HUES6 (cell line): ENCODE data around the gene PDE9A.
A peak's percentile ranks its signal among the peaks of the same experiment; 100 is the strongest.

Source experiments
- H3K27ac ChIP-seq: 2 replicates; pipeline ENCODE4 v1.7.0; 2013; ENCODE audit warnings: low read depth, mild to moderate bottlenecking, low read length, inconsistent platforms
- H3K27me3 ChIP-seq: 2 replicates; pipeline ENCODE4 v1.6.1; 2013; ENCODE audit warnings: low read length; ENCODE audit not compliant: control insufficient read depth, insufficient read depth
- H3K36me3 ChIP-seq: 2 replicates; pipeline ENCODE4 v1.6.1; 2013; ENCODE audit warnings: low read length; ENCODE audit not compliant: control insufficient read depth, insufficient read depth
- H3K4me1 ChIP-seq: 2 replicates; pipeline ENCODE4 v1.6.1; 2013; ENCODE audit warnings: low read length; ENCODE audit not compliant: control insufficient read depth, insufficient read depth
- H3K4me3 ChIP-seq: 2 replicates; pipeline ENCODE4 v1.5.1; 2013; ENCODE audit warnings: low read depth, low read length
- H3K9ac ChIP-seq: one replicate; pipeline ENCODE4 v1.6.1; 2013; ENCODE audit warnings: mild to moderate bottlenecking, low read length
- H3K9me3 ChIP-seq: 2 replicates; pipeline ENCODE4 v1.6.1; 2013; ENCODE audit warnings: low read depth, low read length; ENCODE audit not compliant: control insufficient read depth, insufficient read depth

Gene PDE9A

GRCh38 chr21:42785666-42786427 lies 132.4 kb downstream of the PDE9A start:
- H3K9me3 ChIP-seq = peaks cover 2% of the 10 kb centered on the region; the same call in 1 of the 2 replicates
- H3K9ac ChIP-seq = no peak overlapping the region
- no peak overlapping the region for H3K27ac ChIP-seq
- H3K27me3 ChIP-seq = peaks cover 8% of the 10 kb centered on the region
- H3K4me1 ChIP-seq = peaks cover 34% of the 10 kb centered on the region
- no peak overlapping the region for H3K4me3 ChIP-seq
- H3K36me3 ChIP-seq = no peaks in the 10 kb centered on the region; the same call in 1 of the 2 replicates

GRCh38 chr21:42786884-42787283 lies 133.5 kb downstream of the PDE9A start:
- Histone ChIP-seq H3K27ac (no peak overlapping the region), H3K4me1 (peaks cover 25% of the 10 kb centered on the region), H3K36me3 (no peaks in the 10 kb centered on the region; the same call in 1 of the 2 replicates), H3K9me3 (peaks cover 2% of the 10 kb centered on the region; the same call in 1 of the 2 replicates), H3K27me3 (no peaks in the 10 kb centered on the region), H3K4me3 (no peak overlapping the region), H3K9ac (no peak overlapping the region)

- Histone ChIP-seq H3K27me3 (no peaks in the 10 kb centered on the region), H3K36me3 (no peaks in the 10 kb centered on the region; the same call in 1 of the 2 replicates), H3K9ac (no peak overlapping the region), H3K27ac (no peak overlapping the region), H3K4me1 (peaks cover 19% of the 10 kb centered on the region), H3K9me3 (peaks cover 2% of the 10 kb centered on the region; the same call in 1 of the 2 replicates), H3K4me3 (no peak overlapping the region)
Observed at GRCh38 chr21:42787613-42788012, 134.2 kb downstream of the PDE9A start.

GRCh38 chr21:42790520-42791065 lies 137.2 kb downstream of the PDE9A start:
- Histone ChIP-seq H3K27ac (no peak overlapping the region), H3K4me3 (no peak overlapping the region), H3K9me3 (peaks cover 2% of the 10 kb centered on the region; the same call in 1 of the 2 replicates), H3K9ac (no peak overlapping the region), H3K4me1 (peaks cover 17% of the 10 kb centered on the region), H3K27me3 (no peaks in the 10 kb centered on the region), H3K36me3 (no peaks in the 10 kb centered on the region; the same call in 1 of the 2 replicates)

- H3K27ac ChIP-seq = no peak overlapping the region
- no peak overlapping the region for H3K9ac ChIP-seq
- H3K36me3 ChIP-seq = peaks cover 14% of the 10 kb centered on the region
- no peaks in the 10 kb centered on the region for H3K27me3 ChIP-seq
- H3K4me1 ChIP-seq = peaks cover 30% of the 10 kb centered on the region
- H3K4me3 ChIP-seq = no peak overlapping the region
- peaks cover 2% of the 10 kb centered on the region; the same call in 1 of the 2 replicates for H3K9me3 ChIP-seq
Observed at GRCh38 chr21:42793774-42794173, 140.4 kb downstream of the PDE9A start.

GRCh38 chr21:42794551-42794950 lies 141.1 kb downstream of the PDE9A start:
- Histone ChIP-seq H3K9ac (peak overlapping the region; percentile 2), H3K4me1 (peaks cover 33% of the 10 kb centered on the region), H3K27ac (no peak overlapping the region; the same call in 1 of the 2 replicates), H3K27me3 (no peaks in the 10 kb centered on the region), H3K4me3 (no peak overlapping the region), H3K9me3 (no peaks in the 10 kb centered on the region; the same call in 1 of the 2 replicates), H3K36me3 (peaks cover 18% of the 10 kb centered on the region)

- Histone ChIP-seq H3K4me1 (peaks cover 45% of the 10 kb centered on the region), H3K9ac (no peak overlapping the region), H3K36me3 (peaks cover 26% of the 10 kb centered on the region), H3K27ac (no peak overlapping the region), H3K9me3 (peaks cover 2% of the 10 kb centered on the region; the same call in 1 of the 2 replicates), H3K27me3 (no peaks in the 10 kb centered on the region), H3K4me3 (no peak overlapping the region)
Observed at GRCh38 chr21:42796327-42797062, 143.1 kb downstream of the PDE9A start.

GRCh38 chr21:42797522-42797921 lies 144.1 kb downstream of the PDE9A start:
- Histone ChIP-seq H3K4me3 (no peak overlapping the region), H3K9ac (no peak overlapping the region), H3K4me1 (peaks cover 53% of the 10 kb centered on the region), H3K27me3 (no peaks in the 10 kb centered on the region), H3K36me3 (peaks cover 30% of the 10 kb centered on the region), H3K9me3 (peaks cover 2% of the 10 kb centered on the region; the same call in 1 of the 2 replicates), H3K27ac (no peak overlapping the region)

- Histone ChIP-seq H3K9me3 (peaks cover 2% of the 10 kb centered on the region; the same call in 1 of the 2 replicates), H3K27ac (no peak overlapping the region), H3K4me3 (no peak overlapping the region), H3K4me1 (peaks cover 53% of the 10 kb centered on the region), H3K27me3 (no peaks in the 10 kb centered on the region), H3K36me3 (peaks cover 30% of the 10 kb centered on the region), H3K9ac (no peak overlapping the region)
Observed at GRCh38 chr21:42798106-42798505, 144.7 kb downstream of the PDE9A start.

GRCh38 chr21:42799516-42799915 lies 146.1 kb downstream of the PDE9A start:
- peaks cover 50% of the 10 kb centered on the region for H3K4me1 ChIP-seq
- no peak overlapping the region for H3K9ac ChIP-seq
- no peaks in the 10 kb centered on the region for H3K27me3 ChIP-seq
- H3K27ac ChIP-seq = no peak overlapping the region
- H3K9me3 ChIP-seq = peaks cover 2% of the 10 kb centered on the region; the same call in 1 of the 2 replicates
- H3K36me3 ChIP-seq = peaks cover 38% of the 10 kb centered on the region
- no peak overlapping the region; the same call in 1 of the 2 replicates for H3K4me3 ChIP-seq
